ENCODE measurements around the gene SLC9B2.

Gene SLC9B2

GRCh38 chr4:103075894-103076746 lies 441 bp downstream of the SLC9B2 start:
- peak in 1 of 2 experiments; percentile 35 for DNase-seq

GRCh38 chr4:103075435-103075893 lies 1.1 kb downstream of the SLC9B2 start:
- peak in 1 of 2 experiments; percentile 12 for DNase-seq

- DNase-seq: no peak
These were observed 1.7 kb downstream of the SLC9B2 start for GRCh38 chr4:103074744-103075434.

GRCh38 chr4:103073792-103074438 lies 2.6 kb downstream of the SLC9B2 start:
- DNase-seq: no peak

GRCh38 chr4:103067841-103068547 lies 8.6 kb downstream of the SLC9B2 start:
- no peak for DNase-seq

GRCh38 chr4:103060453-103061148 lies 16.0 kb downstream of the SLC9B2 start:
- DNase-seq: no peak

- DNase-seq: no peak
These were observed 22.5 kb downstream of the SLC9B2 start for GRCh38 chr4:103054030-103054429.

GRCh38 chr4:103052779-103053178 lies 23.8 kb downstream of the SLC9B2 start:
- DNase-seq: no peak

GRCh38 chr4:103052145-103052544 lies 24.4 kb downstream of the SLC9B2 start:
- DNase-seq: no peak

GRCh38 chr4:103050736-103051436 lies 25.7 kb downstream of the SLC9B2 start:
- DNase-seq: no peak

GRCh38 chr4:103046416-103047290 lies 29.9 kb downstream of the SLC9B2 start:
- DNase-seq: no peak

GRCh38 chr4:103044183-103044582 lies 32.4 kb downstream of the SLC9B2 start:
- no peak for DNase-seq

GRCh38 chr4:103036169-103036568 lies 40.4 kb downstream of the SLC9B2 start:
- no peak for DNase-seq

GRCh38 chr4:103032574-103032973 lies 44.0 kb downstream of the SLC9B2 start:
- no peak for DNase-seq

GRCh38 chr4:103030791-103031190 lies 45.8 kb downstream of the SLC9B2 start:
- DNase-seq: no peak

- no peak for DNase-seq
These were observed 47.3 kb downstream of the SLC9B2 start for GRCh38 chr4:103029300-103029699.

GRCh38 chr4:103026868-103027267 lies 49.7 kb downstream of the SLC9B2 start:
- no peak for DNase-seq

- DNase-seq: no peak
These were observed 51.6 kb downstream of the SLC9B2 start for GRCh38 chr4:103024996-103025395.

- no peak for DNase-seq
These were observed 55.4 kb downstream of the SLC9B2 start for GRCh38 chr4:103021120-103021519.

- DNase-seq: peak; percentile 85 to 87
These were observed 57.0 kb downstream of the SLC9B2 start, which contains the start of gene SLC9B1 for GRCh38 chr4:103019308-103020124. TSS of gene SLC9B1 (minus strand) at chr4:103019705. CDS start at chr4:102991711, 27,994 bp downstream.
